GM21717 (cell line): ENCODE data around the gene IQCH.

Source experiments
- ATAC-seq: cut with Tn5 transposase; IDR thresholded peaks from one replicate; pipeline ENCODE4 v1.9.1; 2021; ENCODE audit warnings: mild to moderate bottlenecking, moderate library complexity; ENCODE audit not compliant: unreplicated experiment

IQCH gene

DNA sequence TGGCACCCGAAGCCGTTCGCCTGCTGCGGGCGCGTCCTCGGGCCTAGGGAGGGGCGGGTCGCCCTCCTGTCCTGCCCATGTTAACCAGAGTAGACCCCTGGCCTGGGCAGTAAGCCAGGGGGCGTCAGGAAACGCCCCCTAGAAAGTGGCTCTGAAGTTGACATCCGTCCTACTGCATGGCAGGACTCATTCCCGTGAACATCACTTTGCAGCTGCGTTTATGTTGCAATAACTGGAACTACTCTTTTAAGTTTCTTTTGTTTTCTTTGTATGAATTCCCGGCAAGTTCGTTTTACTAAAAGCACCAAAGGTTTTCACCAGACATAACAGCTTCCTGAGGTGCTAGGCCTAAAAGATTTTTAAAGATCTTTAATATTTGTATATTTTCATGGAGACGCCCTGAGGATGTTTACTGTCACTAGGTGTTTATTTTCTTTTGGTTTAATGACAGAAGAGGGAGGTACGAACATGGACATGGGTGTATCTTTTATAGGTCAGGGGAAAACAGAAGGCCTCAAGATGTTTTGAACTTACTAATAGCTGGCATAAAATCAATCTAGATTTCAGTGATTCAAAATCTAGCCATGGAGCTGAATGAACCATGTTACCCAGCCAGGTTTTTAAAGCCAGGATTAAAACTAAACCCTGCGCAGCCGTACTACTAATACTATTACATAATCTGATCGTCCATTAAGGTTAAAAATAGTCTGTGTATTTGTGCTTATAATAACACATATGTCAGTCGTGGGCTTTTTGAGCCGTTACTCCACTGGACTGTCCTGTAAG, 267.4 kb downstream of the IQCH start:
- ATAC-seq, result no peak

DNA sequence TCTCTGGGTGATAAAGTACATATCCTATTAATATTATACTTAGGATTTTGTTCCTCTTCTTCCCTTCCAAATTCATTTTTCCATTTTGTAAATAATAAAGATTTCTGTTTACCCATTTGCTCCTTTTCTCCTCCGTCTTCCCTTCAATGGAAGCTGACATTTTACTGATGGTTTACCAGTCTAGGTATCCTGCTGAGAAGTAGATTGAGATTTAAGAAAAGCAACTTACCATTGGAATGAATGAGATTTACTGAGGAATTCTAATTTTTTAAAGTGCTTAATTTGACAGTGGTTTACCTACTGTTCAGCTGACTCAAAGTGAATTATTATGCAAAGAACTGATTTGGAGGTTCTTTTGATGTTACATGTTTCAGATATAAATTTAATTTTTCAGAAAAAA, 268.7 kb downstream of the IQCH start:
- ATAC-seq, result no peak

DNA sequence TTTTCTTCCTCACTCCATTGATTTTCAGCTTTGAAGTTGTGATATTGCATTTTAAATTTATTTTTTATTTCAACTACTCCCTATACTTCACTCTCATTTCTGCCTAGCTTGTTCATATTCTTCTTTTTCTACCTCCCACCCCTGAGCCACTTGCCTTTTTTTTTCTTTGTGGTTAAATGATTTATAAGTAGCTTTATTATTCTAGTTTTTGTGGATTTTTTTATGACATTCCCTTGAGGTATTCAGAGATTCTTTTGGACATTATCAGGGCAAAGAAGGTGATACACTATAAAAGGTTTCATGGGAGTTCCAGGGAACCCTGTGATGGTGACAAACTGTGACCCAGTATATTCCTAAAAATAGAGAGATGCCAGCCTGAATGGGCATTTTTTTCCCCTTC, 269.6 kb downstream of the IQCH start:
- ATAC-seq, result no peak

DNA sequence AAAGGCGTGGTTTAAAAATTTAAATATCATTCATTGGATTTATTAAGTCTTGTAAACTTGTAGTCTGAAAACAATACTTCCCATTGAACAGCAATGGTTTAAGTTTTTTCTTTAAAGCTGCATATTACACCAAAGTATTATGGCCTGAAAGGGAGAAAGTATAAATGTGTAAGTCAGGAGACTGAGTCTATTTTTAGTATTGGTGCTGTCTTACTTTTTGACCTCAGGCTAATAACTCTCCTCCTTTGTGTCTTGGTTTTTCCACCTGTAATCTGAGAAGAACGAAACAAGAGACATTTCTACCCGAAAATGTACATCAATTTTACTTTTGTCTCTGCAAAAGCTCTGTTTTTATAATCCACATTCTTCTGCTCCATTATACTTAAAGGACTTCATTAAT, 273.9 kb downstream of the IQCH start:
- no peak for ATAC-seq

DNA sequence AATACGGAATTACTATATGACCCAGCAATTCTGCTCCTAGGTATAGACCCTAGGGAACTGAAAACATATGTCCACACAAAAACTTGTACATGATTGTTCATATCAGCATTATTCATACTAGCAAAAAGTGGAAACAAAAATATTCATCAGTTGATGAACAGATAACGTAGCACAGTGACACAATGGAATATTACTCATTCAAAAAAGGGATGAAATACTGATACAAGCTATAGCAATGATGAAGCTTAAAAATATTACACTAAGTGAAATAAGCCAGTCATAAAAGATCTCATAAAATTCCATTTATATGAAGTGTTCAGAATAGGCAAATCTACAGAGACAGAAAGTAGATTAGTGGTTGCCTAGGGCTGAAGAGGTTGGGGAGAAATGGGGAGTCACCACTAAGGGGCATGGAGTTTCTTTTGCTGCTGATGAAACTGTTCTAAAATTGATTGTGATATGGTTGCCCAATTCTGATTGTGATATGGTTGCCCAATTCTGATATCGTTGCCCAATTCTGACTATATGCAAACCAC, 276.9 kb downstream of the IQCH start:
- no peak for ATAC-seq

DNA sequence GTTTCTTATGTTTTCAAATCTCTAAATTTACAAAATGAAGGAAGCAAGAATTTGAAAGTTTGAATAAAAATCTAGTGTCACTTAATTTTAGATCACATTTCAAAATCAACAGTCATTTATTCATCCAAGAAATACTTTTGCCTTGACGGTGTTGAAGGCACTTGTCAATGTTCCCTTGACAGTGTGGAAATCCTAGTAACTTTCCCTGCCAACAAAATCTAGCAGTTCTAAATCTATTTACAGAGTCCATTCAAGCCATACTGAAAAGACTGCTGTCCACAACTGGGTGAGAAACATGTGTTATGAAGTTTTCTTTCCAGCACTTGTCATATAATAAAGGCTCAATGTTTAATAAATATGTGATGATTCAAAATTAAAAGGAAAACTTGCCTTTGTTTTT, 279.3 kb downstream of the IQCH start:
- ATAC-seq, result no peak

DNA sequence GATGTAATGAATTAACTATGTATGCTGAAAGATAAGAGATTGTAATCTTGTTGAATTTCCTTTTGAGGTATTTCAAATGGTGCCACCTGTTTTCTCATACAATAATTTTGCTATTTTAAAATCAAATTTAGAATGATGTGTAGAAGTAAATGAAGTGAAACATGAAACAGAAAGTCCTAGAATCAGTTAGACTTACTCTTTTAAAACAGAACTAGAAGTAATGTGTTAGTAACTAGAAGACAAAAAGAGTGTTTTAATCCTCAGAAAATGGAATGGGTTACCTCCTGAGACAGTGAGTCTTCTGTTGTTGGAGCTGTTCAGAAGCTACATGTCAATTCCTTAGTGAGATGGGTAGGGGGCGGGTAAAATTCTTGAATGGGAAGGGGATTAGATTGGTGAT, 279.8 kb downstream of the IQCH start:
- no peak for ATAC-seq

DNA sequence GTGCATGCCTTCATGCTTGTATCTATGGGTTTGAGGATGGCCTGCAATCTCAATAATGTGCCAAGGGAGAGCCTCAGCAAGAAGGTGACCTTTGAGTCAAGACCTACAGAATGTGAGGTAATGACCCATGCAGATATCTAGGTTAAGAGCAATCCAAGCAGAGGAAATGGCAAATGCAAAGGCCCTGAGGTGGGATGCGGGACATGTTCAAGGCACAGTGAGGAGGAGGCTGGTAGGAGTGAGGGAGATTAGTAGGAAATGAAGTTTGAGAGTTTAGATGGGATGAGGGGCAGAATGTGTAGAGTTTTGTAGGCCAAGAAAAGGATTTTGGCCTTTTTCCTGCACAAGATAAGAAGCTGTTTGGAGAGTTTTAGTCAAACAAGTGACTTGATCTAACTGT, 283.2 kb downstream of the IQCH start:
- no peak for ATAC-seq

DNA sequence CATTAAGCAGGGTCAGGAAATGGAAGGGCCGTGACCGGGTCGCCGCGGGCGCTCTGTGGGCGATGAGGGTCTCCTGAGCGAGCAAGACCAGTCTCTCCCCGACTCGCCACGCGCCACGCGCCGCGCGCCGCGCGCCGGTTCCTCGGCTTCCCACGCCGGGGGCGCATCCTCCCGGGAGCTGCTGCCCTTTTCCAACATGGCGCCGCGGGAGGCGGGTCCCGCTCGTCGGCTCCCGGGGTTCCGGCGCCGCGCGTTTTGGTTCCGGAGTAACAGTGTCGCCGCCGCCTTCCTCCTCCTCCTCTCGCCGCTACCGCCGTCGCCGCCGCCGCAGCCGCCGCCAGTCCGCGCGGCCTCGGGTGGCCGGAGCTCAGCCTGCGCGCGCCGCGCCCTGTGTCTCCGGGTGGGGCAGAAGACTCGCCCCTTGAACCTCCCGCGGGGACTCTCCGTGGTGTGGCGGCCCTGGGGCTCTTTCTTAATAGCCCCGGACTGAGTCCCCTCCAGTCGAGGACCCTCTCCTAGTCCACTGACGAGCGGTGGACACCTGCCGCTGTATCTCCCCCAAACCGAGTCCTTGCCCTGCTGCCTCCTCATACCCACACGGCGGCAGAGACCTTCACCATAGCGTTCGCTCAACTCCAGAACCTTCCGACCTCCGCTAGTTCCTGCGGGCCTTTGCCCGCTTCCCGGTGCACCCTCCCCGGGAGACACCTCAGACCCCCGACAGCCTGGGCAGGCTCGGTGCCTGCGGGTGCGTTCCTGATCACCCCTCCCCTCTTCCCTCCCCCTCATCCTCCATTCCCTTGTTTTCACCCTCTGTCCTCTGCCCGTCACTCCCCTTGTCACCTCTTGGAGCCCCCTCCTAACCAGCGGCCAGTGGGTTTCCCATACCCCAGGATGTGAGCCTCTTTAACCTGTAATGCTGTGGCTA, 288.1 kb downstream of the IQCH start, which contains the start of gene MAP2K5:
Gene MAP2K5, plus strand, starts transcription at position 284 of the 928 bp plus-strand sequence. Its CDS starts 633 bp downstream, at position 917.
- no peak for ATAC-seq

DNA sequence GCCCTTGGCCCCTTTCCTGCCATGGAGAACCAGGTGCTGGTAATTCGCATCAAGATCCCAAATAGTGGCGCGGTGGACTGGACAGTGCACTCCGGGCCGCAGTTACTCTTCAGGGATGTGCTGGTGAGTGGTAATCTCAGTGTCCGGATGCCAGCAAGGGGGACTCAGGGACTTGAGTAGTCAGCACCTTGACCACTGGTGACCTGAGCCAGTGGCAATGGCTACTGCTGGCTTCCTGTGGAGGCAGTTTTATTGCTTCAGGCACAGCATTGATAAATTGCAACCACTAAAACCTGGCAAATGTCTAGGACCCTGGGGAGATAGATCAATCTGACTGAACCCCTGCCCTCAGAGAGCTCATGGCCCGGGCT, 288.7 kb downstream of the IQCH start:
- no peak for ATAC-seq

DNA sequence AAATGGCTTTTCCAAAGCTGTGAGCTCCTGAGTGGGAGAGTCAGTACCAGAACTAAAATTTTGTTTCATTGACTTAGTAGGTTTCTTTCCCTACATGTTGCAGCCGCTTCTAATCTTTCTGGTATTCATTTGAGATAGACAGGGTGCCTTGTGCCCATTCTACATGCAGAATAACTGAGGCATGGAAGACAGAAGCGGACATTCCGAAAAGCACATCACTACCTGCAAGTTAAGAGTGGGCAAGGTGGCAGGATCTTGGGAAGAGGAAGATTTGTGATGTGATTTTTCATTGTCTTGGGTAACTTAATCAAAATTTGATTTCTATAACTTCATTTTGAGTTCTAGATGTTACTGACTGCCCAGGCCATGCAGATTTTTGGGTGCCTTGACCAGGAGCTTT, 289.9 kb downstream of the IQCH start:
- no peak for ATAC-seq

DNA sequence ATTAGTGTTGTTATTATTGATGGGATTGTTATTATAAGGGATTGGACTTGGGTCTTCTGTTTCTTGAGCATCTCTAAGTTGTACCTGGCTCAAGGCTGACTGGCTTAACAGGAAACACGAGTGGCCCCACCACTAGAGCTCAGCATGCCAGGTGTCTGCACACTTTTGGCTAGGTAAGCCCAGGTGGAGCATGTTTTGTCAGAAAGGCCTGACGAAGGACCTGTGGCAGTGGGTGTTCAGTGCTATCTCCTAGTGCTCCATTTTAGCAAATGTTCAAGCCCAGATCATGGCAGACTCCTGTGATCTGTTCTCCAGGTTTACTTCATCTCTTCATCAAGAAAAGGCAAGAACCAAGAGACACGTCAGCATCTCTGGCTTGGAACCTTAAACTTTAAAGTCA, 291.3 kb downstream of the IQCH start:
- ATAC-seq, result no peak

DNA sequence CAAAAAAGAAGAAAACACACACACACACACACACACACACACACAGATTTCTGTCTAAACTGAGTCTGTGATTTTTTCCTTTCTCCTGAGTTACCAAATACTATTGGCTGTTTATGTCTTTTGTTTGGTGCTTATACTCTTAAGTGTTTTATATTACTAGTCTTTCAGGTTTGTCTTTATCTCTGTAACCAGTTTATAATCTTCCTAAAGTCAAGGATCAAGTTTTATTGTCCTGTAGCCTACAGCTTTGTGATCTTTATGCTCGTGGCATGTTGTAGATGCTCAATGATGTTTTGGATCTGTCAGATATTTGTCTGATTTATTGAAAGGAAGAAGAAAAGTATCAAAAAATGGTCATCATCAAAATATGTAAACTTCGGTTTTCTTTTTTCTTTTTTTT, 292.5 kb downstream of the IQCH start:
- ATAC-seq, result no peak

DNA sequence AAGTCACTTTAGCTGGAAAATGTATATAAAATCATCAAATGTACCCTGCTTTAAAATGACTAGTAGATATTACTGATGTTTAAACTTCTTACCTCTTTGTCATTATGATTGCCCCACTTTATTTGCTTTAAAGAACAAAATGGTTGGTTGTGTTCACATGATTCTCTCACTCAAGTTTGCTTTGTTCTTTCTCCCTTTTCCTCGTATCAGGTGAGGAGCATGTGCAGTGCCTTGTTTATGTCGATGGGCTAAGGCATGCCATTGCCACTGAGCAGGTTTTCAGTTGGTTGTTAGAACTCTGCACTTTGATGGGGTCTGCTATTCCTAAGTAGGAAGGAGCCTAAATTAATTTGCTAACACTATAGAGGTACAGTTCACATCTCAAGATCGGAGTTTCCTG, 293.2 kb downstream of the IQCH start:
- ATAC-seq, result no peak

DNA sequence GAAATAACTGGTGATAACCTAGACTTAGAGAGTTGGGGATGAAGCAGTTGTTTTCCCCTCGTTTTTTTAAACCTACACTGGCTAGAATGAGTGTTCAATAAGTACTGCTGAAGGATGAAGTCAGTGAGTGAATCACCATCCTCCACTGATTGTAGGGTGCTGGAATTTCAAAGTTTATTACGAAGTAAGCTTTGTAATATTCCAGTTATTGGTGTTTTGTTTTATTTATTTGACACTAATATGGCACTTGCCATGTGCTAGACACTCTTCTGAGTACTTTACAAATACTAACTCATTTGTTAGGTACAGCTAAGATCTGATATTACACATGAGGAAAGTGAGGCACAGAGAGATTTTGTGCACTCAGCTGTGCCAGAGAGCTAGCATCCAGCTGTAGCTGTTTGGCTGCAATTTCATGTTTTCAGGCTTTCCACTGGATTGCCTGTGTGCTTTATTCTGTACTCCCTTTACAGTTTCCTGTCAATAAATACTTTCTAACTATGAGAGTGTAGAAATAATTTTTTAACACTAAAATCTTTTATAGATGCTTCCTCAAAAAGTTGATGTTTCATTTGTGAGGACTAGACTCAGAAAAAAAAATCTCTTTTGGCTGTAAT, 293.8 kb downstream of the IQCH start:
- ATAC-seq, result no peak

DNA sequence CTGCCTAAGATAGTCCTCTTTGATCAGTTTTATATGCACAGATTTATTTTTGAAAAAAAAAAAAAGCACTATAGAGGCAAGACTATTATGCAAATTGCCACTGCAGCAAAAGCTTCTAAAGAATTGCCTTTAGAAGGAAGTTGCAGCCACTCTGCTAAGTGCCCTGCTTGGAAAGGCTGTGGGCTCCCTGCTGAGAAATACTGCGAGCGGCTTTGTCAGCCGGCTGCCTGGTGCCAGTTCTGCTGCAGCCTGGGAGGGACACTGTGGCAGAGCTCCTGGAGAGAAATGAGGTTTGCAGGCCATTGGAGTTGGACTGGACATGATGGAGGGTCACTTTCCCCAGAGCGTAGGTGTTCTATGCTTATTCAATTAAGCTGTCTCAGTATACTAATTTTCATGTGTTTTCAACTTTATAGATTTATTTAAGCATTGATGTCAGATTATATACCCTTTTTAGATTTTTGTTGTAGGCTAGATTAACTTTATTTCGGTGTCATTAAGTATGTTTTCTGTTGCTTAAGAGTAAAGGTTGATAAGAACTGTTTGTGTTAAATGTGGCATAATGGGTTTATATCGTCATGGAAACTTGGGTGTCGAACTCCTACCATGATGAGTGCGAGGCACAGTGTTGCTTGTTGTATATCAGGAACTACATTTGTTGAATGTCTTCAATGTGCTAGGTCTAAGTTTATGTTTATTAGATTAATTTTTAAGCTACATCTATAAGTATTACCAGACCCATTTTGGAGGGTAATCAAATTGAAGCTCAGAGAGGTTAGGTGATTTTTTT, 294.5 kb downstream of the IQCH start:
- ATAC-seq, result no peak

DNA sequence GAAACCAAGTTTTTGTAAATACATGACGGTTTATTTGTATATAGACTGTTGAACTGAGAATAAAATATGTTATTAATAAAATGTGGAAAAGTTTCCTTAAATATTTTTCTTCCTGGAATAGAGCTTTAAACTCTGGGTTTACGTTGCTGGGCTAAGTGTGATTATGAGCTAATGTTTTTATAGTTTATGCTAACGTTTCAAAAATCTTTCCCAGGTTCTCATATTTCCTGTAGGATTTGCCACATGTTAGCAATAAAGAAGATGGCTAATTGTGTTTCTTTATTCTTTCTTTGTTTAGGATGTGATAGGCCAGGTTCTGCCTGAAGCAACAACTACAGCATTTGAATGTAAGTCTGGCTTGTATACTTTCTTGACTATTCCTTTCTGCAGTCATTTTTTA, 295.1 kb downstream of the IQCH start:
- ATAC-seq, result no peak

DNA sequence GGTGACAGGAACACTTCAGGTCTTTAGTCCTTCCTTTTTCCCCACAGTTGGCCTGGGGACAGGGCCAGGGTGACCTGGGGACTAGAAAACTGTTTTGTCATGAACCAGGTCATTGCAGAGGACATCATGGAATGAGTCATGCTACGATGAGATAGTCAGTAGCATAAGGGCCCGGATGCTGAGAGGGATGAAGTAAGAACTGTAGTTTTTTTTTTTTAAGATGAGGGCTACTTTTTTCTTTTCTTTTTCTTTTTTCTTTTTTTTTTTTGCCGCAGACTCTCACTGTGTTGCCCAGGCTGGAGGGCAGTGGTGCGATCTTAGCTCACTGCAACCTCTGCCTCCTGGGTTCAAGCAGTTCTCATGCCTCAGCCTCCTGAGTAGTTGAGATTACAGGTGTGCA, 295.9 kb downstream of the IQCH start:
- no peak for ATAC-seq

DNA sequence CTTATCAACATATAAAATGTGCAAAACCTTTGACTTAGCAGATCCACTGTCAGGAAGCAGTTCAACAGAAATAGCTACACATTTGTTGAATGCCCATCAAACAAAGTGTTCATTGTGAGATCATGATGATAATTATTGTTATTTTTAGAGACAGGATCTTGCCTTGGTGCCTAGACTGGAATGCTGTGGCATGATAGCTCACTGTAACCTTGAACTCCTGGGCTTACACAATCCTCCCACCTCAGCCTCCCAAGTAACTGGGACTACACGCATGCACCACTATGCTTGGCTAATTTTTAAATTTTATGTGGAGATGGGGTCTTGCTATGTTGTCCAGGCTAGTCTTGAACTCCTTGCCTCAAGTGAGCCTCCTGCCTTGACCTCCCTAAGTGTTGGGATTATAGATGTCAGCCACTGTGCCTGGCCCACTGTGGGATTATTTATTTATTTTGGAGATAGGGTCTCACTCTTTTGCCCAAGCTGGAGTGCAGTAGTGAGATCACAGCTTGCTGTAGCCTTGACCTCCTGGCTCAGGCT, 296.7 kb downstream of the IQCH start:
- ATAC-seq, result no peak
